GM18519 (cell line): Measurements from ENCODE around the gene CCDC150.
"Not testable (repeated sequence)": the region's sequence is repeated elsewhere in the genome, so short reads cannot be mapped to it uniquely, and the experiment has no call there.

Source experiments
- ATAC-seq: cut with Tn5 transposase; IDR thresholded peaks from one replicate; pipeline ENCODE4 v1.9.1; 2021; ENCODE audit warnings: mild to moderate bottlenecking, moderate library complexity; ENCODE audit not compliant: unreplicated experiment, low FRiP score

Gene CCDC150

DNA sequence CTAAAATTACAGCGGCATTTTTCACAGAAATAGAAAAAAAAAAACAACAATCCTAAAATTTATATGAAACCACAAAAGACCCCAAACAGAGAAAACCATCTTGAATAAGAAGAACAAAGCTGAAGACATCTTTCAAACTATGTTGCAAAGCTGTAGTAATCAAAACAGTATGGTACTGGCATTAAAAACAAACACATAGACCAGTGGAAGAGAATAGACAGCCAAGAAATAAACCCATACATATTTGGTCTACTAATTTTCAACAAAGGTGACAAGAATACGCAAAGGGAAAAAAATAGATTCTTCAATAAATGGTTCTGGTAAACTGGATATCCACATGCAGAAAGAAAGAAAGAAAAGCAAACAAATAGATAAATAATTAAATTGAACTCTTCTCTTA lies 9.0 kb upstream of the CCDC150 start:
- ATAC-seq: no peak

DNA sequence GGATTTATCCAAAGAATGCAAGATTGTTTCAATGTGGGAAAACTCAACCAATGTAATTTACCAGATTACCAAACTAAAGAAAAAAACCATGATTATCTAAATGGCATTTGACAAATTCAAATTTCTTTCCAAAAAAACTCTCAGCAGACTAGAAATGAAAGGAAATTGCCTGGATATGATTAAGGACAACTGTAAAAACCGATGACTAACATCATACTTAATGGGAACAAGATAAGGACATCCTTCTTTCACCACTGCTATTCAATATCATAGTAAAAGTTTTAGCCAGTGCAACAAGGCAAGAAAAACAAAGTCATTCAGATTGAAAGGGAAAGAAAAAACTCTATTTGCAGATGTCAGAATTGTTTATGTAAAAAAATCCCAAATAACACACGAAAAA lies 4.4 kb upstream of the CCDC150 start:
- no peak for ATAC-seq

DNA sequence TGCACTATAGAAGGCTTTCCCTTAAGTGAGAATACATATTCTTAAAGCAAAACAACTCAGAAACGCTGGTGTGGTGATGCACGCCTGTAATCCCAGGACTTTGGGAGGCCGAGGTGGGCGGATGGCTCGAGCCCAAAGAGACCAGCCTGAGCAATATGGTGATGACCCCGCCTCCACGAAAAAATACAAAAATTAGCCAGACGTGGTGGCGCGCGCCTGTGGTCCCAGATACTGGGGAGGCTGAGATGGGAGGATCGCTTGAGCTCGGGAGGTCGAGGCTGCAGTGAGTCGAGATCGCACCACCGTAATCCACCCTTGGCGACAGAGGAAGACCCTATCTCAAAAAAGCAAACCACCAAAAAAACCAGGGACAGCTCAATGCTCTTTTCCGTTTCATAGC lies 750 bp upstream of the CCDC150 start:
- ATAC-seq: no peak

DNA sequence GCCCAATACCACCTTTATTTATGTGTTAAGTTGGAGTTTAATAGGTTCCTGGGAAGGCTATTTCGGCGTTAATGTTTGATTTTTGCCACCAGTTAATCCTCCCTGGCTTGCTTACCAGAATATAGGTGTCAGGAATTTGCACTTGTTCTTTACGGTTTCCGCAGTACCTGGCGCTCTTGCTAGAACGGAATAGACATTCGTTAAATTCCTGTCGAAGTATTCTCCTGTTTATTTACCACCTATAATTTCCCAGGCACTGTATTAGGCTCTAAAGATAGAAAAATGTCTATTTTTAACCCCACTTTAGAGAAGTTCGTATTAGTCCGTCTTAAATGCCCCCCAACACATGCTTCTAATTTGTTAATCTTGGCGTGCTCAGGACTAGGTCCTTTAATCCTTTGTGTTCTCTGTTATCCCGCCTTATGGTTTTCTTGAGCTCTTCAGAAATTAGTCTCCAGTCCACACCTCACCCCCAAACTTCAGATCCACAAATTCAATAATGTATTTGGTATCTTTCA lies 575 bp downstream of the CCDC150 start:
- no peak for ATAC-seq

DNA sequence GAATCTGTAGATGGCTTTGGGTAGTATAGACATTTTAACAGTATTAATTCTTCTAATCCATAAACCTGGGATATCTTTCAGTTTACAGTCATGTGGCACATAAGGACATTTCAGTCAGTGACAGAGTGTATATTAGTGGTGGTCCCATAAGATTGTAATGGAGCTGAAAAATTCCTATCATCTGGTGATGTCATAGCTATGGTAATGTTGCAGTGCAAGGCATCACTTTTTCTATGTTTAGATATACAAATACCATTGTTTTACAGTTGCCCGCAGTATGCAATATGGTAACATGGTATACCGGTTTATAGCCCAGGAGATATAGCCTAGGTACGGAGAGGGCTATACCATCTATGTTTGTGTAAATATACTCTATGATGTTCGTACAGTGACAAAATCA lies 9.7 kb downstream of the CCDC150 start:
- no peak for ATAC-seq

DNA sequence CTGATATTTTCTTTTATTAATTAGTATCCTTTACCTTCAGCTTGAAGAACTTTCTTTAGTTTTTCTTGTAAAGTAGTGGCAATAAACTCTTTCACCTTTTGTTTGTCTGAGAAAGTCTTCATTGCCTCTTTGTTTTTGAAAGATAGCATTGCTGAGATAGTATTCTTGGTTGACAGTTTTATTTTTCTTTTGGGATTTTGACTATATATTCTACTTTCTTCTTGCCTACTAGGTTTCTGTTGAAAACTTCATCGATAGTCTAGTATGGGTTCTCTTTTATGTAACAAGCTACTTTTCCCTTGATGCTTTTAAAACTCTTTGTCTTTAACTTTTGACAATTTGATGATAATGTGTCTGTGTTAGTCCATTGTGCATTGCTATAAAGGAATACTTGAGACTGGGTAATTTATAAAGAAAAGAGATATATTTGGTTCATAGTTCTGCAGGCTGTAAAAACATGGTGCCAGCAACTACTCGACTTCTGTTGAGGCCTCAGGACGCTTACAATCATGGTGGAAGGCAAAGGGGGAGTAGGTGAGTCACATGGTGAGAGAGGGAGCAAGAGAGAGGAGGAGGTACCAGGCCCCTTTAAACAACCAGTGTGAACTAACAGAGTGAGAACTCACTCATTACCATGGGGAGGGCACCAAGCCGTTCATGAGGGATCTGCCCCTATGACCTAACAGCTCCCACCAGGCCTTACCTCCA lies 12.0 kb downstream of the CCDC150 start:
- ATAC-seq: no peak

DNA sequence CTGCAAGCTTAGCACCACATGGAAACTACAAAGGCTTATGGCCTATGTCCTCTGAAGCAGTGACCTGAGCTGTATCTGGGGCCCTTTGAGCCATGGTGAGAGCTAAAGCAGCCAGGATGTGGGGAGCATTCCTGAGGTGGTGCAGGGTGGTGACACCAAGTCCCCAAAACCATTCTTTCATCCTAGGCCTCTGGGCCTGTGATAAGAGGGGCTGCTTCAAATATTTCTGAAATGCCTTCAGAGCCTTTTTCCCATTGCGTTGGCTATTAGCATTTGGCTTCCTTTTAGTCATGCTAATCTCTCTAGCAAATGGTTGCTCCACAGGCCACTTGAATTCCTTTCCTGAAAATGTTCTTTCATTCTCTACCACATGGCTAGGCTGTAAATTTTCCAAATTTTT lies 13.4 kb downstream of the CCDC150 start:
- ATAC-seq: no peak

DNA sequence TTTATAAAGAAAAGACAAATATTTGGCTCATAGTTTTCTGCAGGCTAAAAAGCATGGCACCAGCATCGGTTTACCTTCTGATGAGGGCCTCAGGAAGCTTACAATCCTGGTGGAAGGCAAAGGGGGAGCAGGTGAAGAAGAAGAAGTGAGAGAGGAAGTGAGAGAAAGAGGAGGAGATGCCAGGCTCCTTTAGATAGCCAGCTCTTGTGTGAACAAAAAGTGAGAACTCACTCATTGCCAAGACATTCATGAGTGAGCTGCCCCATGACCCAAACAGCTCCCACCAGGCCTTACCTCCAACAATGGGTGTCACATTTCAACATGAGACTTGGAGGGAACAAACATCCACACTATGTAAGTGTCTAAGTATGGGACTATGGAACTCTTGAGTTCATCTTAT lies 14.3 kb downstream of the CCDC150 start:
- ATAC-seq: no peak

DNA sequence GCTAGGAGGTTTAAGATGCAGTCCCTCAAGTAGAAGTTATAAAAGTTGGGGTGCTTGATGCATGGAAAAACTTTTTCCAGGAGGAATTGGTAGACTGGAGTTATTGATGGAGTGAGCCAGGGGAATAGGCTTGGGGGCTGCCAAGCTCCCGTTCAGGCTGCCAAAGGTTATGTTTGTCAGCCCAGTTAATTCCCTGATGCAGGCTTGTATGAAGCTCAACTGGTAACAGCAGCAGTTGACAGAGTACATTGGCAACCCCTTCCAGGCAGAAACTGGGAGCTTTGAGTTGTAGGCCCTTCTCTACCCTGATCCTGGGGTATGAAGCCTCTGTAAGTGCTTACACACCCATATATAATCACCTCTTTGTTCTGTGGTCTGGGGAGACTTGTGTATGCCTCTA lies 16.2 kb downstream of the CCDC150 start:
- no peak for ATAC-seq

DNA sequence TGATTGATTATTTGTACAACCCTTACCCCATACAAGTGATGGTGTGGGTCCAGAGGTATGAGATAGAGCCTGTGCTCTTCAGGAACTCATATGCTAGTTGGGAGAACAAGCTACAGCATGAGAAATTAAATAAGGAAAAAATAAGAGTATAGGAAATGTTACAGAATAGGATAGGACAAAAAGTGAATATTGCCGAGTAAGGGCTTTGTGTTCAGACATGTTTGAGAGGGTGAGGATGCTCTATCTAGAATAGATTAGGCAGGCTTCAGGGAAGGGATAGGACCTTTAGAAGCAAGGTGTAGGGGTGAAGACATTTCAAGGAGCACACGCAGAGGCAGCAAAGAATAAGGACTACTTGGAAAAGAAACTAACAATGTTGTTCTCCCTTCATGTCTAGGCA lies 17.8 kb downstream of the CCDC150 start:
- ATAC-seq: no peak

DNA sequence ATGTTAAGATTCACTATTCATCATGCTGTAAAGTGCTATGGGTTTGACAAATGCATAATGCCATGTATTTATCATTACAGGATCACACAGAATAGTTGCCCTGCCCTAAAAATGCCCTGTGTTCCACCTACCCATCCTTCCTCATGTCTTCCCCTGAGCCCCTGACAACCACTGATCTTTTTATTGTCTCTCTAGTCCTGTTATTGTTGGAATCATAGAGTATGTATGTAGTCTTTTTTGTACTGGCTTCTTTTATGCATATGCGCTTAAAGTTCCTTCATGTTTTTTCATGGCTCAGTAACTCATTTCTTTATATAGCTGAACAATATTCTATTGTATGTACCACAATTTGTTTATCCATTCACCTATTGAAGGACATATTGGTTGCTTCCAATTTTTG lies 20.3 kb downstream of the CCDC150 start:
- no peak for ATAC-seq

DNA sequence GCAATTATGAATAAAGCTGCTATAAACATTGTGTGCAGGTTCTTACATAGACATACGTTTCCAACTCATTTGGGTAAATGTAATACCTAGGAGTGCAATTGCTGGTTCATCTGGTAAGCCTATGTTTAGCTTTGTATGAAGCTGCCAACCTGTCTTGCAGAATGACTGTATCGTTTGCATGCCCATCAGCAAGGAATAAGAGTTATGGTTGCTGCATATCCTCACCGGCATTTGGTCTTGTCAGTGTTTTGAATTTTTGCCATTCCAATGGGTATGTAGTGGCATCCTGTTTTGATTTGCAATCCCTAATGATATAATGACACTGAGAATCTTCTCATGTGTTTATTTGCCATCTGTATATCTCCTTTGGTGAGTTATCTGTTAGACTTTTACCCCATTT lies 20.7 kb downstream of the CCDC150 start:
- no peak for ATAC-seq

DNA sequence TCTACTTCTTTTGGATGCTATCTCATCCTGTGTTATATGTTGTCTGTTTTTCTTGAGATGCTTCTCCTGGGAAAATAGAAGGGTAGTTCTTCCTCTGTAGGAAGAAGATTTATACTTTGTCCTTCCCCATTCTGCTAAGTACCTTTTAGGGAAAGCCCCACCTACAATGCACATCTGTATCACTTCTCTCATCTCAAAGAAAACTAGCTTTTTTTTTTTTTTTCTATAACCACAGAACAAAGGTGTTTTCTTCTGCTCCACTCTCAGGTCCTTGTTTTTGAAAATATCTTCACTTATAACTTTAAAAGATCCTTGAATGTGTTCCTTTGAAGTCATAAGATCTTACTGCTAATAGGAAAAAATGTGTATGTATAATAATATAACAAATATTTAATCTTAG lies 30.8 kb downstream of the CCDC150 start:
- ATAC-seq: no peak

DNA sequence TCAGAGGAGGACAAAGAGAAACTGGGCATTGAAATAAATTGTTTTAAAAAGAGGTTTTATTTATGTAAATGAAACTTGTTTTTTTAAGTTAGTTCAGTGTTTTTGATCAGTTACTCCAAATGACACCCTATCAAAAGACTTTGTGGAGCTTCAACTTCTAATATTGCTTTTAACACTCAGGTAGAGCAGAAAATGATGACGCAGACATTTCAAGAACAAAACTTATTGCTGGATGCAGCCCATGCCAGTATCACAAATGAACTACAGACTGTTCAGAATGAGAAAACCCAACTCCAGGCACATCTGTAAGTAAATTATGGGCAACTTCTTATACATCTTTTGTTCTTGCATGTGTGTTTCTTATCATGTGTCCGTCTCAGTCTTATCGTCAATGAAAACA lies 36.4 kb downstream of the CCDC150 start:
- ATAC-seq: no peak

DNA sequence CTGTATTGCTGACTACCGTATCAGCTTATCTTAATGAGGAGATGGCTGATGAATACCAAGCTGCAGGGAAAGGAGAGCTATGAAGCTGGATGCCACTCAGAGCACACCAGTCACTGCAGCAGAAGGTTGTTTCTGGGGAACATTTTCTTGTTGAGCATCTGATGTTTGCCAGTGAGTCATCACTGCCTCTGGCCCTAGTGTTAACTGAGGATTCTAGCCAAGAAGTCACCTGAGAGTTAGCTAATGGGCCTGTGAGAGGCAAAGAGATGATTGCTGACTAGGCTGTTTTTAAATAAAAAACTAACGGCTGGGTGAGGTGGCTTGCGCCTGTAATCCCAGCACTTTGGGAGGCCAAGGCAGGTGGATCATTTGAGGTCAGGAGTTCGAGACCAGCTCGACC lies 37.9 kb downstream of the CCDC150 start:
- ATAC-seq: no peak

DNA sequence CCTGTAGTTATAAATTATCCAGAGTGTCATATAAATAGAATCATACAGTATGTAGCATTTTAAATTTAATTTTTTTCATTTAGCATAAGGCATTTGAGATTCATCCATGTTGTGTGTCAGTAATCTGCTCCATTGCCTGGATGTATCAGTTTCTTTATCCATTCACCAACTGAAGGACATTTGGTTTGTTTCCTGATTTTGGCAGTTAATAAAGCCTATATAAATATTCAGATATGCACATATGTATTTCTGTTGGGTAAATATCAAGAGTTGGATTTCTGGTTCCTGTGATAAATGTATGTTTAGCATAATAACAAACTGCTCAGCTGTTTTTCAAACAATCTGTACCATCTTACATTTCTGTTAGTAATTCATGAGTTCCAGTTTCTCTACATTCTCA lies 39.9 kb downstream of the CCDC150 start:
- ATAC-seq: no peak

DNA sequence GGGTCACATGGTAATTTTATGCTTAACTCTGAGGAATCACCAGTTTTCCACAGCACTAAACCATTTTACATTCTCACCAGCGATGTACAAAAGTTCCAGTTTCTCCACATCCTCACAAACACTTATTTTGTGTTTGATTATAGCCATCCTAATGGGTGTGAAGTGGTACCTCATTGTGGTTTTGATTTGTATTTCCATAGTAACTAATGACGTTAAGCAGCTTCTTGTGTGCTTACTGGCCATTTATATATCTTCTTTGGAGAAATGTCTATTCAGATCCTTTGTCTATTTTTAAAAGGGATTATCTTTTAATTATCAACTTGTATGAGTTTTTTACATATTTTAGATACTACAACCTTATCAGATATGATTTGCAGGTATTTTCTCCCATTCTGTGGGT lies 42.0 kb downstream of the CCDC150 start:
- no peak for ATAC-seq

DNA sequence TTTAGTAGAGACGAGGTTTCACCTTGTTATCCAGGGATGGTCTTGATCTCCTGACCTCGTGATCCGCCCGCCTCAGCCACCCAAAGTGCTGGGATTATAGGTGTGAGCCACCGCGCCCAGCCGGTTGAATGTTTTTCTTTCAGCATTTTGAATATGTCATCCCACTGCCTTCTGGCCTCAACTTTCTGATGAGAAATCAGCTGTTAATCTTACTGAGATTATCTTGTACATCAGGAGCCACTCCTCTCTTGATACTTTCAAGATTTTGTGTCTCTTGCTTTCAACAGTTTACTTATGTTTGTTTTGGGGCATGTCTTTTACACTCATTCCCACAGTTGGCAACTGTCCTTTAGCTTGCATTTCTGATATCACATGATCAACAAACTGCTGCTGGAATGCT lies 46.3 kb downstream of the CCDC150 start:
- no peak for ATAC-seq

DNA sequence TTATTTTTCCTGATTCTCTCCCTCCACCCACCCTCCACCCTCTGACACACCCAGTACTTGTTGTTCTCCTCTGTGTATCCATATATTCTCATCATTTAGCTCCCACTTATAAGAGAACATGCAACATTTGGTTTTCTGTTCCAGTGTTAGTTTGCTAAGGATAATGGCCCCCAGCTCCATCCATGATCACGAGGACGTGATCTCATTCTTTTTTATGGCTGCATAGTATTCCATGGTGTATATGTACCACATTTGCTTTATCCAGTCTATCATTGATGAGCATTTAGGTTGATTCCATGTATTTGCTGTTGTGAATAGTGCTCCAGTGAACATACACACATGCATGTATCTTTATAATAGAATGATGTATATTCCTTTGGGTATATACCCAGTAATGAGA lies 47.2 kb downstream of the CCDC150 start:
- ATAC-seq: not testable (repeated sequence)

DNA sequence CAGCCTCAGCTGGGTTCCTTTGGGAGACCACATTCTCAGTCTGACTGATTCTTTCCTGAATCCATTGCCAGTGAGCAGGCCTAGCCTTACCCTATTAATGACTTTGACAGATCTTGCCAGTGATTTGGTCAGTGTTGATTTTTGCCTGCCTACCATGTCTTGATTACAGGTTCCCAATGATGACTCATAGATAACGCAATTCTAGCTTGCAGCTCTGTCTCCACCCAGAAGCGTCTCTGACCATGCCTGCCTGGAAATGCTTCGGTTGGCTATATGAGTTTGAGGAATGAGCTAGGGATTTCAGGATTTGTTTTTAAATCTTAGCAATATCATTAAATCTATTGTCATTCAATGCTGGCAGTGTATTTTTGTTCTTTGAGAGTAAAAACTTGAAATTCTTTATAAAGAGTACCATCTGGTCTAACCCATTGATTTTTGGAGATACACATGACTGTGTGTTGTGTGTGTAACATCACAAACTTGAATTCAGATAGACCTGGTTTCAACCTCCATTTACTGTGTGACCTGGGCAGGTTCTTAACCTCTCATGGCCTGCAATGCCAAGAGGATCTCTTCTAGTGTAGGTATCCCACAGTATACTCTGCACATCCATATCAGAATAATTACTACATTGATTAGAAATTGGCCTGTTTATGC lies 57.0 kb downstream of the CCDC150 start:
- no peak for ATAC-seq

DNA sequence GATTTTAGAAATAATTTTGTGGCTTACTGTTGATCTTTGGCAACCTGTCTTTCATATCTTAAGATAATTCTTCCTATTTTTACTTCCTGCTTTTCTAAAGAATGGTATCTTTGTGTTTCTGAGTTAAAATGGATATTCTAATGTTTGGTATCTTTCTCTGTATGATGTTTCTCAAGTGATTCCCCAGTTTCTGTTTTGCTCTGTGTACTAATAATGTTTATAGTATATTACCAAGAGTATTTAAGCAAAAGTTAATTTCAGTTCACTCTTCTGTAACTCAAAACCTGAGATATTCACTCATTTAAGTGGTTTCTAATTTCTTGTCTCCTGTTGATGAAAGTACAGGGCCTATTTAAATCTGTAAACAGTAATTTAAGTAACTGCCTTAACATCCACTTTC lies 58.3 kb downstream of the CCDC150 start:
- no peak for ATAC-seq

DNA sequence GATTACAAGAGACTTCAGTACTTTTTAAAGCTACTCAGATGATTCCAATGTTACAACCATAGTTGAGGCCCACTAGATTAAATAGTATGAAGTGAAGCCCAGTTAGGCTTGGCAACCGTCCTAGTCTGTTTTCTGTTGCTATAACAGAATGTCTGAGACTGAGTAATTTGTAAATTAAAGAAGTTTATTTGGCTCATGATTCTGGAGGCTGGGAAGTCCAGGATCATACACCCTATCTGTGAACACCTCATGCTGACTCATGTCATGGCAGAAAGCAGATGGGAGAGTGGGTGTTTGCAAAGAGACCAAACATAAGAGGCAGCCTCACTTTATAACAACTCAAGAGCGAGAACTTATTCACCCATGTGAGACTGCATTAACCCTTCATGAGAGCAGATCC lies 63.1 kb downstream of the CCDC150 start:
- no peak for ATAC-seq
